ENCODE results near the gene PAN3. TPM values are rescaled to one million over a fixed set of nuclear protein-coding genes. Genes with fewer than 3 reads are reported as not detected.

PAN3 gene
- total and polyA plus RNA-seq, 2 donors (not counting 1 experiment from before 2014, with no cell fraction given) = 13.9 to 18.5 TPM

DNA sequence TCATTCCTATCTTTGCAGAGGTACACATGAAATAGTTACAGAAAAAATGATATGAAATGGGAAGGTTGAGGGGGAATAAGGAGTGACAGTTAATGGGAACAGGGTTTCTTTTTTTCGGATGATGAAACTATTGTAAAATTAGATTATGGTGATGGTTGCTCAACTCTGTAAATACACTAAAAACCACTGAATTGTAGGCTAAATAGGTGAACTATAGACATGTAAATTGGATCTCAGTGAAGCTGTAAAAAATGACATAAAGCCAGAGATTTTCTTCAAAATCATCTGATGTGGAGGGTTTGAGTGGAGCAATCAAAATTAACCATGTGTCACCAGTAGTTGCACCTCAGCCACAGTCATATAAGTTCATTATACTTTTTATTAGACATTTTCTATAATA, 31.4 kb upstream of the PAN3 start:
- TF ChIP-seq CTCF (conservative IDR thresholded peaks at IDR 0.05 in 1 of 2, IDR thresholded peaks at IDR 0.05 in 1 of 2; ENCODE audit: low read depth in 1 of 2, low read length in 2 of 2) (no peak), EZH2 (IDR thresholded peaks at IDR 0.05; ENCODE audit: low read length, missing control alignments) (no peak)
- no peaks in the 10 kb centered on the region for H3K27me3 ChIP-seq (ENCODE audit: control insufficient read depth, insufficient read depth, low read length)
- no peak overlapping the region for H3K4me2 ChIP-seq (ENCODE audit: extremely low read depth, insufficient read depth, low read length)
- H4K20me1 ChIP-seq (ENCODE audit: control insufficient read depth, extremely low read depth, insufficient read depth, low read length) = no peaks in the 10 kb centered on the region
- no peaks in the 10 kb centered on the region for H3K4me1 ChIP-seq (ENCODE audit: control insufficient read depth, extremely low read depth, insufficient read depth, low read length)
- no peaks in the 10 kb centered on the region for H3K79me2 ChIP-seq (ENCODE audit: control insufficient read depth, insufficient read depth, low read length)
- H3K9me3 ChIP-seq (ENCODE audit: control insufficient read depth, insufficient read depth, low read depth, low read length) = no peaks in the 10 kb centered on the region
- H3K27ac ChIP-seq (ENCODE audit: insufficient read depth, low read length) = no peak overlapping the region
- no peak overlapping the region for H3K9ac ChIP-seq (ENCODE audit: insufficient read depth, low read length)
- H2AFZ ChIP-seq (ENCODE audit: low read length) = no peak overlapping the region
- no peak overlapping the region for H3K4me3 ChIP-seq (replicated peaks in 1 of 4; ENCODE audit: control extremely low read depth in 1 of 4, insufficient read depth in 1 of 4, low read depth in 3 of 4, low read length in 4 of 4)
- DNase-seq (ENCODE audit: low read depth in 2 of 2) = no peak
- no peaks in the 10 kb centered on the region for H3K36me3 ChIP-seq (ENCODE audit: control insufficient read depth, insufficient read depth, low read length)

GRCh38 chr13:28110414-28110813, 27.9 kb upstream of the PAN3 start:
- Histone ChIP-seq H2AFZ (ENCODE audit: low read length) (no peak overlapping the region), H4K20me1 (ENCODE audit: control insufficient read depth, extremely low read depth, insufficient read depth, low read length) (no peaks in the 10 kb centered on the region), H3K4me2 (ENCODE audit: extremely low read depth, insufficient read depth, low read length) (no peak overlapping the region), H3K79me2 (ENCODE audit: control insufficient read depth, insufficient read depth, low read length) (no peaks in the 10 kb centered on the region), H3K4me1 (ENCODE audit: control insufficient read depth, extremely low read depth, insufficient read depth, low read length) (no peaks in the 10 kb centered on the region), H3K36me3 (ENCODE audit: control insufficient read depth, insufficient read depth, low read length) (no peaks in the 10 kb centered on the region), H3K4me3 (replicated peaks in 1 of 4; ENCODE audit: control extremely low read depth in 1 of 4, insufficient read depth in 1 of 4, low read depth in 3 of 4, low read length in 4 of 4) (no peak overlapping the region), H3K9ac (ENCODE audit: insufficient read depth, low read length) (no peak overlapping the region), H3K27ac (ENCODE audit: insufficient read depth, low read length) (no peak overlapping the region), H3K27me3 (ENCODE audit: control insufficient read depth, insufficient read depth, low read length) (no peaks in the 10 kb centered on the region), H3K9me3 (ENCODE audit: control insufficient read depth, insufficient read depth, low read depth, low read length) (no peaks in the 10 kb centered on the region)
- TF ChIP-seq EZH2 (IDR thresholded peaks at IDR 0.05; ENCODE audit: low read length, missing control alignments) = no peak
- TF ChIP-seq CTCF (conservative IDR thresholded peaks at IDR 0.05 in 1 of 2, IDR thresholded peaks at IDR 0.05 in 1 of 2; ENCODE audit: low read depth in 1 of 2, low read length in 2 of 2) = no peak
- DNase-seq (ENCODE audit: low read depth in 2 of 2) = no peak

DNA sequence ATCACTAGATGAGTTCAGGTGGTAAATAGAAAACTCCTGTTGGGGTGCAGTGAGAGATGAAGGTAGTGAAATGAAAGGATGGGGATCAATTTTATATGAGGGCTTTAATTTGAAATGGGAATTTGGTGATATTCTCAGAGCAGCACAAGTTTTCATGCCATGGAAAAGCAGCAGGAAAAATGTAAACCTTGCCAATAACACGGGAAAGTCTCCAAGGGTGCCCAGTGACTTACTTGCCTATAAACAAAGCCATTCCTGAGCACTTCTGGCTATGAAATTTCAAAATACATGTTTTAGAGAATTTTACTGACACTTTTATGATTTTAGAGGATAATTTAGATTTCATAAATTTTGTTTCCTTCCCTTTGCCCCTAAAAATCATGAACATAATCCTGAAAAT, 21.6 kb upstream of the PAN3 start:
- no peak for TF ChIP-seq EZH2 (IDR thresholded peaks at IDR 0.05; ENCODE audit: low read length, missing control alignments)
- TF ChIP-seq CTCF (conservative IDR thresholded peaks at IDR 0.05 in 1 of 2, IDR thresholded peaks at IDR 0.05 in 1 of 2; ENCODE audit: low read depth in 1 of 2, low read length in 2 of 2) = no peak
- no peak for DNase-seq (ENCODE audit: low read depth in 2 of 2)
- H3K4me1 ChIP-seq (ENCODE audit: control insufficient read depth, extremely low read depth, insufficient read depth, low read length) = no peaks in the 10 kb centered on the region
- no peaks in the 10 kb centered on the region for H3K9me3 ChIP-seq (ENCODE audit: control insufficient read depth, insufficient read depth, low read depth, low read length)
- no peaks in the 10 kb centered on the region for H4K20me1 ChIP-seq (ENCODE audit: control insufficient read depth, extremely low read depth, insufficient read depth, low read length)
- no peaks in the 10 kb centered on the region for H3K79me2 ChIP-seq (ENCODE audit: control insufficient read depth, insufficient read depth, low read length)
- H3K36me3 ChIP-seq (ENCODE audit: control insufficient read depth, insufficient read depth, low read length) = no peaks in the 10 kb centered on the region
- H3K9ac ChIP-seq (ENCODE audit: insufficient read depth, low read length) = no peak overlapping the region
- H3K27ac ChIP-seq (ENCODE audit: insufficient read depth, low read length) = no peak overlapping the region
- no peaks in the 10 kb centered on the region for H3K27me3 ChIP-seq (ENCODE audit: control insufficient read depth, insufficient read depth, low read length)
- no peak overlapping the region for H3K4me2 ChIP-seq (ENCODE audit: extremely low read depth, insufficient read depth, low read length)
- H3K4me3 ChIP-seq (replicated peaks in 1 of 4; ENCODE audit: control extremely low read depth in 1 of 4, insufficient read depth in 1 of 4, low read depth in 3 of 4, low read length in 4 of 4) = no peak overlapping the region
- H2AFZ ChIP-seq (ENCODE audit: low read length) = no peak overlapping the region
